GM12872 (cell line): ENCODE measurements around the gene ARHGEF19.

Experiments
- CTCF ChIP-seq: IDR thresholded peaks from 3 replicates; pipeline ENCODE4 v1.5.1; 2011; ENCODE audit warnings: low read depth, mild to moderate bottlenecking, low read length, moderate library complexity; ENCODE audit not compliant: insufficient read depth

ARHGEF19 gene

GRCh38 chr1:16221499-16221898 lies 9.0 kb upstream of the ARHGEF19 start:
- no peak for TF ChIP-seq CTCF

GRCh38 chr1:16219968-16220500 lies 7.6 kb upstream of the ARHGEF19 start:
- no peak for TF ChIP-seq CTCF

GRCh38 chr1:16218674-16219071 lies 6.2 kb upstream of the ARHGEF19 start:
- TF ChIP-seq CTCF, result no peak

- no peak for TF ChIP-seq CTCF
These were observed 5.7 kb upstream of the ARHGEF19 start for GRCh38 chr1:16218014-16218673.

- no peak for TF ChIP-seq CTCF
These were observed 4.8 kb upstream of the ARHGEF19 start for GRCh38 chr1:16217061-16217785.

- TF ChIP-seq CTCF, result no peak
These were observed 3.7 kb upstream of the ARHGEF19 start for GRCh38 chr1:16215882-16216753.

- no peak for TF ChIP-seq CTCF
These were observed 561 bp upstream of the ARHGEF19 start for GRCh38 chr1:16213013-16213412.
